Tibial nerve (tissue), 4 donors: ENCODE data around the gene CDK13.

Experiments used
- EP300 ChIP-seq, 2 donors: sonication (generic); formaldehyde crosslinking; IDR thresholded peaks; one replicate each; pipeline ENCODE4 v1.6.1; 2017; ENCODE audit warnings: antibody characterized with exemption in 2 of 2, mild to moderate bottlenecking in 1 of 2
- POLR2A ChIP-seq, 2 donors: fragments of 450-650 bp; IDR thresholded peaks; one replicate each; pipeline ENCODE4 v1.6.1; 2017; ENCODE audit warnings: antibody characterized with exemption in 2 of 2, mild to moderate bottlenecking in 2 of 2, moderate library complexity in 2 of 2
- TF ChIP-seq, protein P1 (sequence below), 5 experiments: fragments of 200-600 bp in 3 of 5; fragments of 450-650 bp in 2 of 5; sonication (generic) in 3 of 5; IDR thresholded peaks; one replicate each; pipeline ENCODE4 v1.5.1; 2016 to 2019; ENCODE audit warnings: antibody characterized with exemption in 5 of 5, mild to moderate bottlenecking in 3 of 5, moderate library complexity in 2 of 5

DNA sequence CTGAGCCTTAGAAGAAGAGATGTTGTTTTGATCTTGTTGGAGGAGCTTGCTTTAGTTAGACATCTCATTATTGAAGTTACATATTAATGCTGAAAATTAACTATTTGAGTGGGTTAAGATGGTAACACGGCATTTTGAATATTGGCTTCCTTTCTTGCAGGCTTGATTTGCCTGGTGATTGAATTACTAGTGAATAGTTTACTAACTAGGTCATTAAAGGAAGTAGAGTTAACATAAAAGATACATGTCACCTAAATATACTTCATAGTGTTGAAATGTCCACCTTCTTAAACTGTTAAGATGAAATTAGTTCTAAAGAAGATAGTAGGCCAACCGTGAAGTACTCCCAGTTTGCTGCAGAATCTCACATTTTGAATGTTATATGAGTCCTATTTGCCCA lies 165.9 kb downstream of the CDK13 start:
- TF ChIP-seq, protein P1, sequence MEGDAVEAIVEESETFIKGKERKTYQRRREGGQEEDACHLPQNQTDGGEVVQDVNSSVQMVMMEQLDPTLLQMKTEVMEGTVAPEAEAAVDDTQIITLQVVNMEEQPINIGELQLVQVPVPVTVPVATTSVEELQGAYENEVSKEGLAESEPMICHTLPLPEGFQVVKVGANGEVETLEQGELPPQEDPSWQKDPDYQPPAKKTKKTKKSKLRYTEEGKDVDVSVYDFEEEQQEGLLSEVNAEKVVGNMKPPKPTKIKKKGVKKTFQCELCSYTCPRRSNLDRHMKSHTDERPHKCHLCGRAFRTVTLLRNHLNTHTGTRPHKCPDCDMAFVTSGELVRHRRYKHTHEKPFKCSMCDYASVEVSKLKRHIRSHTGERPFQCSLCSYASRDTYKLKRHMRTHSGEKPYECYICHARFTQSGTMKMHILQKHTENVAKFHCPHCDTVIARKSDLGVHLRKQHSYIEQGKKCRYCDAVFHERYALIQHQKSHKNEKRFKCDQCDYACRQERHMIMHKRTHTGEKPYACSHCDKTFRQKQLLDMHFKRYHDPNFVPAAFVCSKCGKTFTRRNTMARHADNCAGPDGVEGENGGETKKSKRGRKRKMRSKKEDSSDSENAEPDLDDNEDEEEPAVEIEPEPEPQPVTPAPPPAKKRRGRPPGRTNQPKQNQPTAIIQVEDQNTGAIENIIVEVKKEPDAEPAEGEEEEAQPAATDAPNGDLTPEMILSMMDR (IDR thresholded peaks at IDR 0.05): no peak
- TF ChIP-seq POLR2A (IDR thresholded peaks at IDR 0.05): no peak
- TF ChIP-seq EP300 (IDR thresholded peaks at IDR 0.05): no peak
